GM12892 (cell line): ENCODE measurements around the gene FTO.

ENCODE experiments used
- DNase-seq: peaks from one replicate; pipeline ENCODE4 v3.0.0; 2011; ENCODE audit not compliant: insufficient read length
- FAIRE-seq: peaks from 2 replicates; lab custom pipeline; 2011; peaks lifted over from hg19 to GRCh38; lab: Jason Lieb, UNC
- POLR2A ChIP-seq: IDR thresholded peaks from 2 replicates; pipeline ENCODE4 v1.6.1; 2011; ENCODE audit warnings: low read depth, low read length, control low read depth
- POLR2AphosphoS5 ChIP-seq: IDR thresholded peaks from 2 replicates; pipeline ENCODE4 v1.6.1; 2011; ENCODE audit warnings: low read depth, low read length, control low read depth
- TAF1 ChIP-seq: IDR thresholded peaks from 2 replicates; pipeline ENCODE4 v1.6.1; 2011; ENCODE audit warnings: low read depth, mild to moderate bottlenecking, control low read depth, low read length, borderline replicate concordance

The FTO gene

DNA sequence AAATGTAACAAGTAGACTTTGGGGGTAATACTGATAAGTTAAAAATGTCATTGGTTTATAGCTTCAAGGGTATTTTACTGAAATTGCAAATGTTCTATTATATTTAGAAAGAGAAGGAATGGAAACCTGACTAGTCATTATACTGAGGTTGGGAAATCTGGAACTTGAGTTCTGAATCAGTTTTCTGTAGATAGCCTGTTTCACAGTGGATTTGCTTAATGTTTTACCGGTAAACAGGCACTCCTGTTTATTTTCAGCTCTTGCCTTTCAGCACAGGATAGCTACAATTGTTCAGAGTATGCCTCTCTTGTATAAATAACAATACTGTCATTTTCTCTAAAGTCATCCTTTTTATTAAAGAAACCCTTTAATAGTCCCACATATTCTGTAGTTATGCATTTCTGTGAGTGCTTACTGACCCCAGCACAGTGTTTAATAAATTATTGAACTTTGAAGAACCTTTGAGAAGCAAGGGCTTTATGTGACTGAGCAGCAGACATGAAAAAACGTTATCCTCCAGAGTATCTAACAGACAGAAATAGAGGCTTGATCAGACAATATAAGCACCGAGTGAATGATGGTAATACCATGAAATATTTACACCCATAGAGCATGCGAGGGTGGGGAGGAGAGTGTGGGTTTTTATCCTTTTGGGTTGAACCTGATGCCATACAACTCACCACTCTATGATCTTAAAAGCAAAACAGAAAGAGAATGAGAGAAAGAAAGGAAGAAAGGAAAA lies 58.2 kb downstream of the FTO start:
- no peak for TF ChIP-seq POLR2AphosphoS5
- TF ChIP-seq TAF1 = no peak
- TF ChIP-seq POLR2A = no peak
- no peak for FAIRE-seq
- DNase-seq = no peak

GRCh38 chr16:53766304-53767016 lies 62.5 kb downstream of the FTO start:
- no peak for DNase-seq
- FAIRE-seq = no peak
- TF ChIP-seq TAF1 (no peak), POLR2AphosphoS5 (no peak), POLR2A (no peak)

DNA sequence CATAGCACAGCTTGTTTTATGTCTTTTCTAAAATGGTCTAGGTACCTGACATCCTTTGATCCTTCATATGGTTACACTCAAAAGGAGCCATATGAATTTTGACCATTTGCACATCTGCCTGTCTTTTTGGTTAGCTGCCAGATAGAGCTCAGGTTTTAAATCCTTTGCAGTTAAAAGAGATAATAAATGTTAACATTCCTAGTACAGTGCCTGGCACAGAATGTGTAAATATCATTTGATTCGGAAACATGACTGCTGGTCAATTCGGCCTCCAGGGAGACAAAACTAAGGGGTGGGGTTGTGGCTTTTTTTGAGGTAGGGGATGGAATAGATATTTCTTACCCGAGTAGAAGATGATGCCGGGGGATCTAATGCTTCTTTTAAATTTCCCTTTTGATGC lies 64.2 kb downstream of the FTO start:
- TF ChIP-seq POLR2A = no peak
- TF ChIP-seq TAF1 = no peak
- TF ChIP-seq POLR2AphosphoS5 = no peak
- DNase-seq (no peak), FAIRE-seq (no peak)

GRCh38 chr16:53768593-53768992 lies 64.6 kb downstream of the FTO start:
- no peak for DNase-seq
- no peak for TF ChIP-seq TAF1
- no peak for TF ChIP-seq POLR2A
- TF ChIP-seq POLR2AphosphoS5 = no peak
- FAIRE-seq = no peak

- FAIRE-seq (no peak), DNase-seq (no peak)
- TF ChIP-seq POLR2A = no peak
- TF ChIP-seq TAF1 = no peak
- no peak for TF ChIP-seq POLR2AphosphoS5
Observed at GRCh38 chr16:53769185-53769584, 65.2 kb downstream of the FTO start.

GRCh38 chr16:53769787-53770186 lies 65.8 kb downstream of the FTO start:
- TF ChIP-seq POLR2A (no peak), TAF1 (no peak), POLR2AphosphoS5 (no peak)
- DNase-seq (no peak), FAIRE-seq (no peak)

- no peak for TF ChIP-seq TAF1
- TF ChIP-seq POLR2AphosphoS5 = no peak
- no peak for TF ChIP-seq POLR2A
- DNase-seq (no peak), FAIRE-seq (no peak)
Observed at GRCh38 chr16:53770641-53771040, 66.7 kb downstream of the FTO start.

- DNase-seq (no peak), FAIRE-seq (no peak)
- no peak for TF ChIP-seq POLR2A
- TF ChIP-seq TAF1 = no peak
- no peak for TF ChIP-seq POLR2AphosphoS5
Observed at GRCh38 chr16:53771655-53772497, 67.9 kb downstream of the FTO start.

- TF ChIP-seq POLR2A = no peak
- no peak for TF ChIP-seq TAF1
- TF ChIP-seq POLR2AphosphoS5 = no peak
- DNase-seq (no peak), FAIRE-seq (no peak)
Observed at GRCh38 chr16:53773150-53773846, 69.3 kb downstream of the FTO start.

- FAIRE-seq (no peak), DNase-seq (no peak)
- TF ChIP-seq POLR2AphosphoS5 (no peak), POLR2A (no peak), TAF1 (no peak)
Observed at GRCh38 chr16:53773881-53774280, 69.9 kb downstream of the FTO start.
